K562 (cell line): ENCODE measurements around the gene SLC22A16. TPM values are rescaled to one million over a fixed set of nuclear protein-coding genes. Genes with fewer than 3 reads are reported as not detected.

Experiments used
- E2F8 ChIP-seq: fragments of 450-650 bp; IDR thresholded peaks from 2 replicates; pipeline ENCODE4 v1.7.1; 2018; ENCODE audit warnings: mild to moderate bottlenecking, low read depth; ENCODE audit not compliant: partially characterized antibody
- JUND ChIP-seq, 2 experiments: IDR thresholded peaks; 2 replicates in 1 of 2; 3 replicates in 1 of 2; pipeline ENCODE4 v1.6.1; 2011; ENCODE audit warnings: borderline replicate concordance in 2 of 2, low read depth in 2 of 2, low read length in 2 of 2, improper control_type of control experiment in 1 of 2, missing biosample characterization in 1 of 2, missing genetic modification characterization in 1 of 2, missing genetic modification reagents in 1 of 2
- ZHX1 ChIP-seq: fragments of 150-350 bp; conservative IDR thresholded peaks from 2 replicates; pipeline ENCODE4 v1.6.1; 2014; ENCODE audit warnings: low read length
- polyA plus RNA-seq, 8 experiments: library from polyadenylated mRNA; depleted of rRNA in 4 of 8; stranded (reverse) in 5 of 8; unstranded in 3 of 8; fragments of >200 nt; fragmentation: Nextera tagmentation in 2 of 8; fragmentation: Illumina TruSeq in 1 of 8; extraction: Ambion mirVana in 2 of 8; extraction: Trizol in 1 of 8; gene quantifications; 2 replicates each; pipeline versions ENCODE4 v1.2.1 to v1.2.3, GENCODE V29; 2011 to 2014; ENCODE audit warnings: inconsistent platforms in 1 of 8, missing spikeins in 1 of 8
- total RNA-seq, 7 experiments: library from RNA; depleted of rRNA in 6 of 7; stranded (reverse); fragments of >200 nt in 6 of 7; fragmentation: Illumina TruSeq in 2 of 7; extraction: Trizol in 2 of 7; gene quantifications; 2 replicates each; pipeline versions ENCODE4 v1.2.1 to v1.2.3, GENCODE V29; 2011 to 2021; ENCODE audit warnings: low replicate concordance in 1 of 7
- TF ChIP-seq, protein P1 (sequence below): fragments of 450-650 bp; IDR thresholded peaks from 2 replicates; pipeline ENCODE4 v1.6.1; 2016

SLC22A16 gene
- total and polyA plus RNA-seq, 9 of the 15 experiments (the other 6 are each of a cell fraction or from before 2014, with no cell fraction given) = not detected

- TF ChIP-seq E2F8 (no peak), ZHX1 (no peak), JUND (IDR thresholded peaks at IDR 0.05; ENCODE audit: borderline replicate concordance, low read depth, low read length) (peak; percentile 71), JUND (tag; IDR thresholded peaks at IDR 0.05; ENCODE audit: borderline replicate concordance, low read depth, low read length) (peak; percentile 78; the same call in 2 of the 3 replicates)
- TF ChIP-seq, protein P1, sequence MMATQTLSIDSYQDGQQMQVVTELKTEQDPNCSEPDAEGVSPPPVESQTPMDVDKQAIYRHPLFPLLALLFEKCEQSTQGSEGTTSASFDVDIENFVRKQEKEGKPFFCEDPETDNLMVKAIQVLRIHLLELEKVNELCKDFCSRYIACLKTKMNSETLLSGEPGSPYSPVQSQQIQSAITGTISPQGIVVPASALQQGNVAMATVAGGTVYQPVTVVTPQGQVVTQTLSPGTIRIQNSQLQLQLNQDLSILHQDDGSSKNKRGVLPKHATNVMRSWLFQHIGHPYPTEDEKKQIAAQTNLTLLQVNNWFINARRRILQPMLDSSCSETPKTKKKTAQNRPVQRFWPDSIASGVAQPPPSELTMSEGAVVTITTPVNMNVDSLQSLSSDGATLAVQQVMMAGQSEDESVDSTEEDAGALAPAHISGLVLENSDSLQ = peak; percentile 53; the same call in 1 of the 2 replicates
Measured at GRCh38 chr6:110491644-110492317, 15.4 kb upstream of the SLC22A16 start (continued).
